GM21737 (cell line): Measurements from ENCODE around the gene WDR46.

ENCODE experiments used
- ATAC-seq: cut with Tn5 transposase; IDR thresholded peaks from one replicate; pipeline ENCODE4 v1.9.1; 2021; ENCODE audit warnings: mild to moderate bottlenecking, moderate library complexity; ENCODE audit not compliant: unreplicated experiment

WDR46 gene, protein sequence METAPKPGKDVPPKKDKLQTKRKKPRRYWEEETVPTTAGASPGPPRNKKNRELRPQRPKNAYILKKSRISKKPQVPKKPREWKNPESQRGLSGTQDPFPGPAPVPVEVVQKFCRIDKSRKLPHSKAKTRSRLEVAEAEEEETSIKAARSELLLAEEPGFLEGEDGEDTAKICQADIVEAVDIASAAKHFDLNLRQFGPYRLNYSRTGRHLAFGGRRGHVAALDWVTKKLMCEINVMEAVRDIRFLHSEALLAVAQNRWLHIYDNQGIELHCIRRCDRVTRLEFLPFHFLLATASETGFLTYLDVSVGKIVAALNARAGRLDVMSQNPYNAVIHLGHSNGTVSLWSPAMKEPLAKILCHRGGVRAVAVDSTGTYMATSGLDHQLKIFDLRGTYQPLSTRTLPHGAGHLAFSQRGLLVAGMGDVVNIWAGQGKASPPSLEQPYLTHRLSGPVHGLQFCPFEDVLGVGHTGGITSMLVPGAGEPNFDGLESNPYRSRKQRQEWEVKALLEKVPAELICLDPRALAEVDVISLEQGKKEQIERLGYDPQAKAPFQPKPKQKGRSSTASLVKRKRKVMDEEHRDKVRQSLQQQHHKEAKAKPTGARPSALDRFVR

DNA sequence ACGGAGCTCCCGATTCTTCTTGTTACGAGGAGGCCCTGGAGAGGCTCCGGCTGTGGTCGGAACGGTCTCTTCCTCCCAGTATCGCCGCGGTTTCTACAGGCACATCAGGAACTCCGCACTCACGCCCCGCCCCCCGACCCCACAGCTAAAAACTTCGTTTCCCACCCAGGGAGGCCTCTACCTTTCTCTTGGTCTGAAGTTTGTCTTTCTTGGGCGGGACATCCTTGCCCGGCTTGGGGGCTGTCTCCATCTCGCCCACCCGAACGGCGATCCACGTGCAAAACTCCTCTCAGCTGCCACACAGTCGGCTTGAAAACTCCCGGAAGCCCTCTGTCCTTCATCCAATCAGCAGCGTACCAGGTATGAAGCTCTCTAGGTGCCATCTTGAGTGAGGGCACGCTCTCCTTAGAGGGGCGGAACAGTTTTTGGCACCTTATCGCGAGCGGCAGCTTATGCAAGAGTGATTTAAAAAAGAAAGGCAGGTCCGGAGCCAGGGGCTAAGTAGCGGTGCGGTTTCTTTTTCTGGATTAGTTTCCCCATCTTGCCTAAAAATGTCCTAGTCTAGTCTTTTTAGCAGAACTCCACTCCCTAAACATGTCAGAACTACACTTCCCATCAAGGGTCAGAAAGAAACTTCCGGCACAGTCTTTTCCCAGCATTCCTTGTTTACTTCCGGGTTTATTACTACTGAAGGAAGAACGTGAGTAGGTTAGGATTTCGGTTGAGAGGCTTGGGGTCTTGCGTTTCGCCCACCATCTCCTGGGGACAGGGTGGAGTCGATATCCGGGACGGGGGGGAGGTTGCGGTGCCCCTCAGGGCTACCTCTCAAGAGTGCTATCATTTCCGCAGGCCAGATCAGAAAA, at the start of gene WDR46, which contains the start of gene PFDN6:
Gene WDR46 (minus strand): TSS at position 319 of the 863 bp plus-strand sequence. CDS start 69 bp downstream, at position 250.
Gene PFDN6 (plus strand): TSS at position 681 of the 863 bp plus-strand sequence. CDS start 256 bp downstream, outside the sequence.
- peak; percentile 63 for ATAC-seq

DNA sequence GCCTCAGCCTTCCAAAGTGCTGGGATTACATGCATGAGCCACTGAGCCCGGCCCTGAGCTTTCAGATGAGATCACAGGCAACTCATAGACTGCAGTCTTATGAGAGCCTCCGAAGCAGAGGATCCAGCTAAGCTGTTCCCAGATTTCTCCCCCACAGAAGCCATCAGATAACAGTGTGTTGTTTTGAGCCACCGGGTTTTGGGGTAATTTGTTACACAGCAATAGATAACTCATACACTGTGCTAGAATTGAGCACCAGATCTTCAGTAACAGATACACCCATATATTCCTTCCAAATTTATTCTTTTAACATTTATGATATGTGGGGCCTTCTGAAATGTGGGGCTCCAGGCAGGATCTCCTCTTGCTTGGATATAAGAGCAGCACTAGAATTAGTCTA, 47.5 kb upstream of the WDR46 start:
- ATAC-seq = no peak

DNA sequence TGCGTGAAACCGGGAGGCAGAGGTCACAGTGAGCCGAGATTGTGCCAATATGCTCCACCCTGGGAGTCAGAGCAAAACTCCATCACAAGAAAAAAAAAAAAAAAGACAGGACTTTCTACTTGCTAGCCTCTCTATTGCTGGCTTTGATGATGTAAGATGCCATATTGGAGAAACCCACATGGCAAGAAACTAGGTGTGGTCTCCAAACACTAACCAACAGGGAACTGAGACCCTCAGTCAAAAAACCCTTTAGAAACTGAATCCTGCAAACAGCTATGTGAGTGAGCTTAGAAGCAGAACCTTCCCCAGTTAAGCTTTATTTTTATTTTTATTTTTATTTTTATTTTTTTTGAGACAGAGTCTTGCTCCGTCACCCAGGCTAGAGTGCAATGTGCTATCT, 46.9 kb upstream of the WDR46 start:
- ATAC-seq = no peak

DNA sequence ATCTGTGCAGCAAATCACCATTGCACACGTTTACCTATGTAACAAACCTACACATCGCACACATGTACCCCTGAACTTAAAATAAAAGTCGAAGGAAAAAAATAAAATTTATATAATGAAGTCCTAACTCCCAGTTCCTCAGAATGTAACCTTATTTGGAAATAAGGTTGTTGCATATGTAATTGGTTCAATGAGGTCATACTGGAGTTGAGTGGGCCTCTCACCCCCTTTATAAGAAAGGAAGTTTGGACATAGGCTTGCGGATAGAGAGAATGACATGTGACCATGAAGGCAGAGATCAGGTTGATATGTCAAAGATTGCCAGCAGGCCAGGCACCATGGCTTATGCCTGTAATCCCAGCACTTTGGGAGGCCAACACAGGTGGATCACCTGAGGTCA, 44.6 kb upstream of the WDR46 start:
- ATAC-seq = no peak

DNA sequence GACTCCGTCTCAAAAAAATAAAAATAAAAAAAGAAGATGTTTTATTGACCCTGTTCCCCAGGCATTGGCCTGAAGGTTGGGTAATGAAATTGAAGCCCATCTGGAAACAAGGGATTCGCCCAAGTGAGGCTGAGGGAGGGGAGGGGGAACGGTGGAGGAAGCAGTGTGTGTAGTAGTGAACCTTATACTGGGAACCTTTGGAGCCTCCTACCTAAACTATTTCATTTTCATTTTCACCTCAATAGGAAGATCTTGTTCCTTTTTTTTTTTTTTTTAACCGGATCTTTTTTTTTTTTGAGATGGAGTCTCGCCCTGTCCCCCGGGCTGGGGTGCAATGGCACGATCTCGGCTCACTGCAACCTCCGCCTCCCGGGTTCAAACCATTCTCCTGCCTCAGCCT, 41.7 kb upstream of the WDR46 start:
- no peak for ATAC-seq

DNA sequence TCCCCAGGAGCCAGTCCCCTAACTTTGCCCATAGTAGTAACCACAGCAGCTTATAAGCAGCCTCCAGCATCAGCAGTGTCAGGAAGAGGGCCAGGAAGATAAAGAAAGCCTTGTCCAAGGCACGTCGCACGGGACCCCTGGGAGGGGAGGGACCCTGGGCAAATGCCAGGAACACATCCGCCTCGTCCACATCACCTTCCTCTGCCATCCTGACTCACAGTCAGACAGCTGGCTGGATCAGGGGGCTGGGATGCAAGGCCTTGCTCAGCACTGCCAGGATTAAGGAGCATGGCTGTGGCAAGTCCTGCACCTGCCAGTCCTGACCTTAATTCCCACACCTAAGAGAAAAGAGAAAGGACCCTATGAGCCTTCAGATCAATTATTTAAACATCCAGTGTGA, 40.0 kb upstream of the WDR46 start:
- ATAC-seq = no peak

DNA sequence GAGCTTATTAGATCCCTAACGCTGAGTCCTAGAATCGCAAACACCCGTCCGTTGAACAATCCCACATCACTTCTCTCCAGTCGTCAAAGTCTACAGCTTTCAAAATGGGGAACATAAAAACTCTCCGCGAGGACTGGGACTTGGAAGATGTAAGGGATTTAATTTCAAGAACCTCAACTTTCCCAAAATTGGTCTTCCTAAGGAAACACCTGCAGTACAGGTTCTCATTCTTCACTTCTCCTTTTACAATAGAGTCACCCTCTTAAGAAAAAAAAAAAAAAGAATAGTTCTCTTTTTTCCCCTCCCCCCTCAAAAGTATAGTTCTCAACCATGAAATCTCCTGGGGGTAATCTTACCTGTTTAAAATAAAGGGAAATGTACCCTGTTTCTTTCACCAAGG, 35.1 kb upstream of the WDR46 start:
- ATAC-seq = no peak

DNA sequence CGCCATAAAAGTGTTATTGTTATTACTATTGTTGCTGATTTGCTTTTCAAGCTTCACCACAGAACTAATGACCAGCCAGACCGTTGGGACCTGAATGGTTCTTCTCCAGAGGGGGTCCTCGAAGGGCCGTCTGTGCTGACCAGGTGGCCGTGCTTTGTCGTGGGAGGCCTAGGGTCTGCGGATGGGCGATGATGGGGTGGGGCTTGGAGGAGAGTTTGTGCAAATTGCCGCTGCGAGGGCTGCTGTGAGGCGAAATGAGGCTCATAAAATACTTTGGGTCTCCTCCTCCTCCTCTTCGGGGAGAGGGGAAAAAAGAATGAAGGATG, 34.5 kb upstream of the WDR46 start:
- ATAC-seq = no peak

DNA sequence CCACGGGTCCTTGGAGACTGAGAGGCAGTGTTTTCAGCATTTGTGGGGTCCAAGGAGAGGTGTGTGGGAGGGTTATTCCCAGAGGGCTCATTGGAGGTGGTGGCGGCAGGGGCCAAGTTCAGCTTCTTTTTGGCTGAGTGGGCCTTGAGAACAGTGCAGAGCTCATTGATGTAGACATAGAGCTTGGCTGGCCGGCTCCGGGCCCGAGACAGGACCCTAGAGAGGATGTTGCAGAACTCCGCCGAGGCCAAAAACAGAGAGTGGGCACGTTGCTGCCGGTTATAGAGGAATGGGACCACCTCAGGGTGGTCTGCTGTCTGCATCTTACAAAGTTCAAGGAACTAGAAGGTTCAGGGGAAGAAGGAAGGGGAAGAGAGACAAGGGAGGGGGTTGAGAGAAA, 32.2 kb upstream of the WDR46 start:
- no peak for ATAC-seq

DNA sequence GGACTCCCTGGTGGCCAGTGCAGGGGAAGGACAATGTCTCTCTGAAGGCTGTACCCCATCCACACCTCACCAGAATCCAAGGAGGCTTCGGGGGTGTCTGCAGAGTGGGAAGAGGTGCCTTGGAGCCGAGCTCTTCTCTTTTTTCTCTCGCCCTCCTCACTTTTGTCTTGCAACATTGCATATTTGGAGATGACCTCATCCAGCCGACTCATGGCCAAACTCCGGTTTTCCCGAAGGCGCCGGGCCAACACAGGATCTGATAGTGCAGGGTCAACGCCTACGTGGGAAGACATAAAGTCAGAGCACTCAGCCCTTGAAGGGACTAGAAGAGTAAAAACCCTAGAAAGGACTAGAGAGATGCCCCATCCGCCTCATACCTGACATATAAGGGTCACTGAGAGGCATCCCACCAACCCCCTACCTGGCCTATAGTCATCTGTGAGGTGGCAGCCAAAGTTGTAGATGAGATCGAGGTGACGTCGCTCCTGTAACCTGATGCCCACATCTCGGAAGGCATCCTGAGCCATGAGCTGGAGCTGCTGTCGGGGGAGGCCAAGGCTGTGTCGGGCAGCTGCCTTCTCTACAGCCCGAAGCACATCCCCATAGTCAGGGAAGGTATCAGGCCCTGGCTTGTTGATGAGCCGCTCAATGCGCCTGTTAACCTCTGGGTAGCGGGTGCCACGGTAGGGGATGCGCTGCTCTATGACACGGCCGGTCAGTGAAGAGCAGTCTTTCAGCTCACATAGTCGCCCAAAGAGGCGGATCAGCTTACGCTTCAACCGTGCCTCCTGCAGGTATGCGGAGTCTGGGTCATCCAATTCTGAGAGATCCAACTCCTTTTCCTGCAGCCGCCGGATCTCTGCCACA, 31.5 kb upstream of the WDR46 start:
- ATAC-seq = no peak

DNA sequence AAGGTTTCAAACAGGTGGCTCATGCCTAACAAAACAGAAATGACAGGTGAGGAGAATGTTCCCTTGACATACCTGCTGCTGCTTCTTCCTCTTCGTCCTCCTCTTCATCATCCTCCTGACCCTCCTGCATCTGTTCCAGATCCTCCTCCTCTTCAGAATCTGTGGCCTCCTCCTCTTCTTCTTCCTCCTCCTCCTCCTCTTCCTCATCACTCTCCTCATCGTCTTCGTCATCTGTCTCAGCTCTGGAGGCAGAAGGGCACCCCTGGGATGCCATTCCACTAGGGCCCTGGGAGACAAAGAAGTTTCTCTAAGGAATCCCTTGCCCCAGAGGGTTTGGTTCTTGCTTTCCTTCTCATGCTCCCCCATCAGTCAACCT, 30.9 kb upstream of the WDR46 start:
- no peak for ATAC-seq

DNA sequence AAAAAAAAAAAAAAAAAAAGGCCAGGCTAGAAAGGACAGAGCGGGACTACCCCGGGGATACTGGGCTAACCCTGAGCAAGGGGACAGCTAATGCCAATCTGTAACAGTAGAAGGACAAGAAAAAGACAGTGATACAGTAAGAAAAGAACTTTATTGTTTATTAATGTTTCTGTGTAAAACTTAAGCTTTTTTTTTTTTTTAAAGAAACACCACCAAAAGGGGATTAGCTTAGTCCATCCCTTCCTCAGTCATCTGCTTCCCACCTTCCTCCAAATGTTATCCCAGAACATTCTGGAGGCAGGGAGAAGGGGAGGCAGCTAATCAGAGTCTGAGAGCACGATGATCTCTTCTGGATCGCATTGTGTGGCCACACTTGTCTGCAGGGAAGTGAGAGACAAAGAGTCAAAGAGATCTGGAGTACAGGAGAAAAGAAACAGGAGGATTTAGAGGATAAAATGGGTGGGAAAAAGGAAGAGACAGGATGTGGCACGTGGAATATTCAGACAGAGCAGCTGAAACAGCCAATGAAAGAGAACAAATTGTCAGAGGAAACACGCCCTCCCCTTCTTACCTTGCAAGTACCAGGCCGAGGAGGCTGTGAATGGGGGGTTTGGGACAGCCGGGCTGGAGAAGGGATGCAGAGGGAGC, 29.5 kb upstream of the WDR46 start:
- no peak for ATAC-seq

DNA sequence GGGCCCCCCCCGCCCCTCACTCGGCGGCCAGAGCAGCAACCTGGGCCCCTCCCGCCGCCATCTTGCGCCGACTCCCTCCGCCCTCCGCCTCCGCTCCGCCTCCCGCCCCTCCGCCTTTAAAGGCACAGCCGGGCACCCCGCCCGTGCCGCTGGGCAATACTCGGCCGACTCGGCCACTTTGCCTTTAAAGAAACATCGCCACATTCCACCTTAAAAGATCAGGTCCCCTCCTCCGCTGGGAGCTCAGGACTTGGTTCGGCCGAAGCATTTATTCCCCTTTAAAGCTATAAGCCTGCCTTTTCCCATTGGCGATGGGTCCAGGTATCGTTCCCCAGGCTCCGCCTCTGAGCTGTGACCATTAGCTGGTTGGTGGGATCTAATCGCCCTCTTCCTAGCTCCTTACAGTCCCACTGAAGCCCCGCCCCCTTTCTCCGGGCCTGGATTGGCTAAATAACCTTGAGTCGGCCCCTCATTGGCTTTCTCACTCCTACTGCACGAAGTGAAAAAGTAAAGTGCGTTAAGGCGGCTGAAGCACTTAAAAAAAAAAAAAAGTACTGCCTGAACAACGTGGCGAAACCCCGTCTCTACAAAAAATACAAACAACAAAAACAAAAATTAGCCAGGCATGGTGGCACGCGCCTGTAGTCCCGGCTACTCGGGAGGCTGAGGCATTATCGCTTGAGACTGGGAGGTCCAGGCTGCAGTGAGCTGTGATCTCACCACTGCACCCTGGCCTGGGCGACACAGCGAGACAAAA, 28.8 kb upstream of the WDR46 start, which contains the start of gene ZBTB22:
Gene ZBTB22 (minus strand): TSS at position 76 of the 757 bp plus-strand sequence. CDS start 828 bp downstream, outside the sequence.
- ATAC-seq = peak; percentile 43

DNA sequence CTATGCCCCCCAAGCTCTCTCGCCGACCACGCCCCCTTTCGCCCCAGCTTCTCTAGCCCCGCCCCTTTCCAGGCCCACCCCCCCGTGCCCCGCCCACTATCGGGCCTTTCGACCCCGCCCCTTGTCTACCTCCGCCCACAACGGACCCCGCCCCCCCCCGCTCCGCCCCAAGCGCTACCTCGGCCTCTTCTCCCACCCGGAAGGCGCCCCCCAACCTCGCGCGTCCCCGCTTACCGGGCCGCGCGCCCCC, 28.3 kb upstream of the WDR46 start:
- no peak for ATAC-seq

DNA sequence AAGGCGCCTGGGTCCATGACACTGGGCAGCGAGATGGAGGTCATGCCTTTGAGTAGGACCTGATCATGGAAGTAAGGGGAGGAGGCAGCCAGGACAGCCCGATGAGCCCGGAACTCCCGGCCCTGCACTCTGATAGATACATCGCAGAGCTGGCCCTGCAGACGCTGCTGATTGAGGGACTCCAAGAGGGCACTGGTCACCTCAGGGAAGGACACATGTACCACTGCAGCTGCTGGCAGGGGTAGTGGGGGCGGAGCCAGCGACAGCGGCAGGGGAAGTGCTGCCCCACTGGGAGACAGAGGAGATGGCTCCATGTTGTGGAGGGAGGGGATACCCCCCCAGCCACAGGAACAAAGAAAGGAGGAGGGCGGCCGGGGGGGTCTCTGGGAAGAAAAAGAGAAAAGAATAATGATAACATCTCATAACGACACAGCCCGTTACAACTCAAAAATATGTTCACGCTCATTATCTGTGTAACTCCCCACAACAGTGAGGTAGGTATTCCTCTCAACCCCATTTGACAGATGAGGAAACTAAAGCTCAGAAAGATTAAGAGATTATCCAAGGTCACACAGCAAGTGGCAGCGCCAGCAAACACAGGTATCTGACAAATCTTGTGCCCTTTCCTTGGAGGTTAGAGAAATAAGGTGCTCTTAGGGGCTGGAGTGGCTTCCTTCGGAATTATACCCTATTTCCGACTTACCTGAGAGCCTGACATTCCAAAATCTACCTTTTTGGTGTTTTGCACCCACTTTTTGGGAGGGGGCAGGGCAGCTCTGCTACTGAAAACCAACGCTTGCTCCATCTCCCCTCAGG, 27.8 kb upstream of the WDR46 start:
- no peak for ATAC-seq

DNA sequence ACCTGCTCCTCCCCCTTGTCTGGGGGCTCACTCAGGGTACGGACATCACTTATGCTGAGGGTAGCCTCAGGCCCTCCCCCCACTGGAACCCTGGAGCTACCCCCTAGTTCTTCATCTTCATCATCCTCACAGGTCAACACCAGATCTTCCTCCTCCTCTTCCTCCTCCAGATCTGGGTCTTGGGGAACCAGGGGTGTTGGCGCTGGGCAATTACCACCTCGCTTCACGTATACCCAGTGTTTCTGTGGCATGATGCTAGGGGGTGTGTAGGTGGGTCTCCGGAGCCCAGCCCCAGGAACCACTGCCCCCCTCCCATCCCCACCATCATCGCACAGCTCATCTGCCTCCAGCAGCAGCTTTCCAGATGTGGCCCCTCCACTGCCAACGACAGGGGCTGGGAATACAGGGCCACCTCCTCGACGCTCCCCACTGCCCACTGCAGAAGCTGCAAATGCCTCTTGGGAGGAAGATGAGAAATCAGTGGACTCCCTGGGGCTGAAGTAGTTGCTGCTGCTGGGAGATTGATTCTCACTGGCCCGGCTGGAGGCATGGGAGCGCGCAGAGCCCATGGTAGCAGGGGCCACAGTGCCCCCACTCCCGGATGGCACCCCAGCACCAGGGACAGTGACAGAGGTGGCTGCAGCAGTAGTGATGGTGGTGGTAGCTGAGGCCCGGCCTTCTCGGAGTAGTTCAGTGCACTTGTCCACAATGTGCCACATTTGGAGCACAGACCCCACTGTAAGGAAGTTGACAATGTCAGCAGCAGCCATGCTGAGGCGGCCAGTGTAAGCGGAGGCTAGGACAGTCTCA, 27.0 kb upstream of the WDR46 start:
- no peak for ATAC-seq

DNA sequence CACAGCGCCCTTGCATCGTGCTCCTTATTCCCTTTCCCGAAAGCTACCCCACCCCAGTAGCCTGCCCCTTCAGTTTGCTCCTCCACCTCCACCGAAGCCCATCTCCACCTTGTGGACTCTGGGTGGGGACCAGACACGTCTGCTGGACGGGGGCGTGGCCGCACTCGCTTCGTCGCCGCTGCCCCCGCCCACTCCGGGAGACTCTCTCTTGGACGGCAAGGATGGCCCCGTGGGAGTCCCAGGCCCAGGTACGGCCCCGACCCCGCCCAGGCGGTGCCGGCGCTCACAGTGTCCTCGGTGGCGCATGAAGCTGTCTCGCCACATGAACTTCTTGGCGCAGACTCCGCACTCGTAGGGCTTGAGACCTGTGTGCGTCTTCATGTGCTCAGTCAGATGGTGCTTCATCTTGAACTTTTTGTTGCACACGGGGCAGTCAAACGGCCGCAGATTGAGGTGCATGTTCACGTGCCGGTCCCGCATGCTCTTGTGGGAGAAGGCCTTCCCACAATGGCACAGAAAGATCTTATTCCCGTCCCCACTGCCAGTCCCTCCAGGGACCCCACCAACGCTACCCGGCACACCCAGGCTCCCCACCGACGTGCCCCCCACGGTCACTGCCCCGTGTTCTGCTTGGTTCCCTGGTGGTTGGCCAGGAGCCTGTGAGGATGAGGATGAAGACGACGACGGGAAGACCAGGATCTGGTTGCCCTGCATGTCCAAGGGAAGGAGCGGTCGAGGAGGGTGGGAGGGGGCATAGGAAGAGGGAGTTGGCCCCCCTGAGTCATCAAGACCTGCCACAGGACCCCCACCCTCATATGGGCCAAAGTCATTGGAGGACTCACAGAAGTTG, 26.1 kb upstream of the WDR46 start:
- ATAC-seq = no peak
